Renal pelvis (tissue), 4 donors: ENCODE results near the gene PRKCB. TPM values are rescaled to one million over a fixed set of nuclear protein-coding genes. Genes with fewer than 3 reads are reported as not detected.

Experiments used
- DNase-seq: peaks from one replicate; pipeline ENCODE4 v3.0.0-alpha.2; 2013
- polyA plus RNA-seq, 3 donors: library from polyadenylated mRNA; unstranded; fragments of 120-200 nt; gene quantifications; one replicate each; pipeline ENCODE4 v1.2.1, GENCODE V29; 2013; ENCODE audit not compliant: insufficient read length in 3 of 3

PRKCB gene
- polyA plus RNA-seq, 3 donors: 2.6 to 4.5 (median 3.8) TPM

GRCh38 chr16:24166661-24167528, 331.1 kb downstream of the PRKCB start:
- no peak for DNase-seq

DNA sequence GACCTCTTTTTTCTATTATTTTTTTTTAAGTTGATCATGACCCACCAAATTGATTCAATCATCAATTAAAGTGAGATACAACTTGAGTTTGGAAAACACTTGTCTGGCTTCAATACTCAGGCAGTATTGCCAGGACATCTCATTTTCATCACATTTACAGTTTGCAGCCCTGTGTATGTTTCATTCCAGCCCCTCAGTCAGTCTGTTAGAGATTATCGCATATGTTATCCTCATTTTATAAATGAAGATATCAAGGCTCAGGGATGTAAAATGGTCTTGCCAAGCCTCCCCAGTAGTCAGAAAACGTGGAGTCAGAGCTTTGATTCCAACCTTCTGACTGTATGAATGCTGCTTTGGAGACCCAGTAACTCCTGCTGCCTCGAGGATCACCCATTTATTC, 333.1 kb downstream of the PRKCB start:
- DNase-seq: no peak

DNA sequence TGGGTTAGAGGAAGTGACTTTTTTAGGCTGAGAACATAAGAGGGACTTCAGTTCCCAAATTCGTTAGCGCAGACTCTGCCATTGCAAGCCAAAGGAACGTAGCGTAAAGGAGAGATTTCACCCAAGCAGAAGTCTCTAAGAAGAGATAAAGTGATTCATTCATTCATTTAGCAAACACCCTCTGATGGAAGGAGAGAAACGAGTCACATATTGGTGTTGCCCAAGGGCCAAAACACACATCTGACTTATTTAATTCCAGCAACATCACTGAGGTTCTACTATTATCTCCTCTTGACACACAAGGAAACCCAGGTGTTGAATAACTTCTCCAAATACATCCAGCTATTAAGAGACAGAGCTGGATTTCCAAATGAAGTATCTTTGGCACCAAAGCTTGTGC, 334.6 kb downstream of the PRKCB start:
- no peak for DNase-seq

DNA sequence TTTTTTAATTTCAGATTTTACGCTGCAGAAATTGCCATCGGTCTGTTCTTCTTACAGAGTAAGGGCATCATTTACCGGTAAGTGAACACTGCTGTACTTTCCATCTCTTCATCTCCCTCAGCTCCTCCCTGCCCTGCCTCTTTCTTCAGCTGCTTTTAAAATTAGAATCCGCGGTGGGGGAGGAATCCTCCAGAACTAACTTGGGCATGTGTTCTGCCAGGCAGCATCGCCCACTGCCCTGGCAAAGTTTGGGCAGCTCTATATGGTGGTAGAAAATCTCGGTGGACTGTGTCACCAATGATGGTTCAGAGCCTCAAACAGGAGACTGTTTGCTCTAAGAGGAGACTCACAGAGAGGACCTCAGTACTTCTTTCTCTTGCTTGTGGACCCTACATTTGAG, 338.7 kb downstream of the PRKCB start:
- DNase-seq: no peak

DNA sequence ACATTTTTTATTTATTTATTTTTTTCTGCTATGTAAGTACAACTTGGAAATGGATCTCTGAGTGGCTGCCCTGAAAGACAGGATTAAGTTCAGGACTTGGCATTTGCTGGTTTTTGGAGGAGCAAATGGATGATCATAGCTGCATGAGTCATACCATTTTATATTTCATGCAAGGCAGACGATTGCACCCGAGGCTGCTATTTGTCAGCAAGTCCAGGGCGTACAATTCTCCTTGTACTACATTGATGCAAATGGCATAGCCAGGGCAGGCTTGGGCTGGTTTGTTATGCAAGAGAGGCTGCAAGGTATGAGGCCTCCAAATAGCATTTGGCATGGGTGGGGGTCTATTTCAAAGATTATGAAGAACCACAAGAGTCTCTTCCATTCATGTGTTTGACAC, 339.2 kb downstream of the PRKCB start:
- no peak for DNase-seq

DNA sequence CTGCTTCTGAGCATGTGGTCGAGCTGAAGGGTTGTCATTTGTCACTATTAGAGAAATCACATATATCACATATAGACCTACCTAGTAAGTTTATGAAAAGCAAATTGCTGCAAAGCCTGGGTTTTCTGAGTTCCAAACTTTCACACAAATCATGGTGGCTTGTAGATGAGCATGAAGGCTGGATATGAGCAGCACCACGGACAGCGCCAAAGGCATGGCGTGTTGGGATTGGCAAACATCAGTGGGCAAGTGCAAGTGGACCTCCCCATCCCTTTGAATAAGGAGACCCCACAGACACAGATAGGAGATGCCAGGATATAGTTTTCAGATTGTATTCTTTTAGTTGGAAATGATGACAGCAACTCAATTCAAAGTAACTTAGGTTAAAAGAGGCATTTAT, 342.7 kb downstream of the PRKCB start:
- DNase-seq: peak; percentile 30

DNA sequence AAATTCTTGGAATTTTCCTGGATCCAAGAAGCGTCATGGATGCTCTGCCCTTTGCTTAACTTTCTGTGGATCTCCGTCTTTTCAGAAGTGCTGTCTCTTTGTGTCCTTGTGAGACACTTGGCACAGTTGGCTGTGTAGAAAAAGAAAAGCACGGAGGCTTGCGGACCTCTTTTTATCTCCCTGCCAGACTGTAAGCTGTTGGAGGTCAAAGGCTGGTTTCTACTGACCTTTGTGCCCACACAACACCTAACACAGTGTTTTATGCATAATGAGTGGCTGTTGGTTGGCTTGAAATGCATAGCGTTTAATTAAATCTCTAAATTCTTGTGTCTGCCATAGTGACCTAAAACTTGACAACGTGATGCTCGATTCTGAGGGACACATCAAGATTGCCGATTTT, 344.7 kb downstream of the PRKCB start:
- DNase-seq: no peak

GRCh38 chr16:24188021-24188542, 352.3 kb downstream of the PRKCB start:
- DNase-seq: no peak

DNA sequence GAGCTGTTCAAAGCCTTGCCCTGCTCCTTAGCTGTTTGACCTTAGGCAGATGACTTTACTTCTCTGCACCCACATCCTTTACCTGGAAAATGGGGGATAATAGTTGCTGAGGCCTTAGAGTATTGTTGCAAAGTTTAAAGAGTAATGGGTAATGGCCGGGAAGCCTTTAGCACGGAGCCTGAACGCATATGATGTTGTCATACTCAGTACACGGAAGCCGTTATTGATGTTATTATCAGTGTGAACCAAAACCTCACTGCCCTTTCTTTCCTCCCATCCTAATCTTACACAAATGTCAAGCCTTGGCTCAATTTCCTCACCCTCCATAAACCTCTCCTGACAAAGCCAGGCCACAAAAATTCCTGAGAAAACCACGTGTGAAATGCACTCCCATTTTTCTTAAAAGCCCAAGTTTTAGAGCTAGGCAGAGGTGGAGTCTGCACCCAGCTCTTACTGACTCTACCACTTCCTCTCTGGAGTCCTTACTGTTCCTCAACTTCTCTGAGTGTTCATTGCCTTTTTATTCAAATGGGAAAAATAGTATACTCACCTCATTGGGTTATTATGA, 353.1 kb downstream of the PRKCB start:
- DNase-seq: no peak

- DNase-seq: no peak
These were observed 354.2 kb downstream of the PRKCB start for GRCh38 chr16:24189941-24190340.

- DNase-seq: no peak
These were observed 356.2 kb downstream of the PRKCB start for GRCh38 chr16:24191876-24192402.

GRCh38 chr16:24195221-24195620, 359.4 kb downstream of the PRKCB start:
- no peak for DNase-seq

DNA sequence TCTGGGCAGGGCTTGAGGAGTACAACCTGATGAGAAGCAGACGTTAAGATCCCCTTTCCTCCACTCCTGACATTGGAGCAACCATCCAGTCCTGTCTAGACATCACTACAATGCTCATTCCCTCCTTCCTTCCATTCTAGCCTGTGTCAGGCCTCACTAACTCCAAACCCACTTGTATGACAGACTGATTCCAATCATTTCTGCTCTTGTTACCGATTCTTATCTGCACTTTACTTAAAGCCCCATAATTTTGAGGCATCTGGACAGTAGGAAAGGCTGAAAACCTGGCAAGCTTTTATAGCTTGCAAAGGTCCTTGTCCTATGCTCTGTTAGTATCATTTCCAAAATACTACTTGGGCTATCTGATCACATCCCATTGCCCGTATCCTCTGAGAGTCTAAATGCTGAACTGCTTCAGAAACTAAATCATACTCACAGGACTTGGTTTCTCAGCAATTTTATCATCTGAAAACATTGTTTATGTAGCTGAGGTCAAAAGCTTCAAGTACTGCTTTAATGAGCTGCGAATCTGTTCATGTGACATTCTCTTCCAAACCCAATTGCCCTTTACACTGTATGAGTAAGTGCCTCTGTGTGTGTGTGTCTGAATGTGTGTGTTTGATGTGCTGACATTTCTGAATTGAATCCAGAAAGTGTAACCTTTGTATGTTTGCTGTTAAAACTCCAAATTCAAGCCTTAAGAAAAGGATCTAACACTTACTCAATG, 363.2 kb downstream of the PRKCB start:
- DNase-seq: no peak

- no peak for DNase-seq
These were observed 367.9 kb downstream of the PRKCB start for GRCh38 chr16:24203675-24204074.

GRCh38 chr16:24204150-24204665, 368.4 kb downstream of the PRKCB start:
- no peak for DNase-seq

- DNase-seq: no peak
These were observed 371.1 kb downstream of the PRKCB start for GRCh38 chr16:24206926-24207325.

DNA sequence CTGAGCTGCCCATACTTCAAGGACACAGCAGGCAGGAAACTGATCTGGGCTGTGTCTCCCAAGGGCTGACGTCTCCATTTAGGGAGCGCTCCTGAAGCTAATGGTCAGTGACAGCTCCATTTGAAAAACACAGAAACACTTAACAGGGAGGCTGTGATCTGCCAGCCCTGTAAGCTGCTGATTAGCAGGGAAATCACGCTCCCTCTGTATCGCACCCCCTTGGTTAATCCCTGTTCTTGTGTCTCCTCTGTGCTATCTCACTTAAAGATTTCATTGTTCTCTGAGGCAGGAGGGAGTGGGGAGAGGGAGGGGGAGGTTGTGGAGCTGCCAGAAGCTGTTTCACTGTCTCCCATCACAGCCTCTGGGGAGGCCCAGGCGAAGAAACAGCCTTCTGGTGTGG, 372.9 kb downstream of the PRKCB start:
- no peak for DNase-seq

DNA sequence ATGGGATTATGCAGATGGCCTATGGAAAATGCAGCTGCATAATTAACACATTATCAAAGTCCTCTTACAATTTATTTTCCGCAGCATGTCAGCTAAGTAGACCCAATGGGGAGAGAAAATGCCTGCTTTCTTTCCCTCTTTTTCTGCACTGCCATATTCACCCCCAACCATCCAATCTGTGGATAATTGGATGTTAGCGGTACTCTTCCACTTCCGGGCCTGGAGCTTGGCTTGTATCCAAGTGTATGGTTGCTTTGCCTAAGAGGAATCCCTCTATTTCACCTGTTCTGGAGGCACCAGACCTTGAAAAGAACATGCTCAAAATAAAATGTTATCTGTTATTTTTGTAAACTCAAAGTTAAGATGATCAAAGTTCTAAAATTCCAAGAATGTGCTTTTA, 379.2 kb downstream of the PRKCB start:
- DNase-seq: no peak

DNA sequence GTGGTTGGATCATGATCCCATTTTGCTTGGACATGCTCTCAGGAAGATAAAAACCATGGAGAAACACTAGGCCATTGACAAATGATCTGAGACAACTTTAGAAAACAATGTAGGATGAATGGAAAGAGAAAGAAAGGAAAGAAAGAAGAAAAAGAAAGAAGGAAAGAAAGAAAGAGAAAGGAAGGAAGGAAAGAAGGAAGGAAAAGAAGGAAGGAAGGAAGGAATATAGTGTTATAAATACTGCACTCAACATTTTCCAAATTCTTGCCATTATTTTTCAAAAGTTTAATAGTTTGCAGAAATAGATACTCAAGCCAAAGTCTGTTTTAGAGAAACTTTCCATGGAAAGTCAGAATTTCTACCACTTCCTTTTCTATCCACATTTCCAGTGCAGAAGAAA, 381.2 kb downstream of the PRKCB start:
- no peak for DNase-seq

GRCh38 chr16:24217461-24217860, 381.7 kb downstream of the PRKCB start:
- no peak for DNase-seq

DNA sequence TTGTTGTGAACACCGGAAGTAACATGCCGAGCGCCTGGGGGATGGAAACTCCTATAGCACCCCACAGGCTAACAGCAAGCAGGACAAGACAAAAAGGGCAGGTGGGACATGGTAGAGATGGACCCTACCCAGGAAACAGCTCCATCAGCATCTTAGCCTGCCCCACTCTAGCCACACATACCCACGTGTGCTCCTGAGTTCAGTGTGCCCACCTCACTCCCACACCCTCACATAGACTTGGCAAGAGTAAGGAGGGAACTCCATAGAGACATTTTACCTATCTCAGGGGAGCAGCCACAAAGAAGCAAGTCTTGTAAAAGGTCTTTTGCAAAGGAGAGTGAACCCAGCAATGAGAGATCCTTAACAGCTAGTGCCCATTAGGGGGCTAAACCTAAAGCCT, 382.5 kb downstream of the PRKCB start:
- DNase-seq: no peak

DNA sequence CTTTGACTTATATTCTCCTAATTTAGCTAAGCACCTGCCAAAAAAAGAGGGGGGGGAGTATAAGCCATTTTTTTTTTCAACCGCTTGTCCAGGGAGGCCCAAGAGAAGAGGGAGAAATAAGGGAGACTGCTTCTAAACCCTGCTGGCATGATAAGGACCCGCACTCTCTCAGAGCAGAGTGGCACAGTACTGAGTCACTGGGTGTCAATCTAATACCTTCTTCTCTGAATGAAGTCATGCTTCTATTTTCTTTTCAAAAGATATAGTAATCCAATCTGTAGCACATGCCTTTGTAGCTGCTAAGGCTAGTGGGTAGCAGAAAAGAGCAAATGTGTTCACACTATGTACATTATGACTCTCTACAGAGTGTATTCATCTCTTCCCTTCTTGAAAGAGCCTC, 385.4 kb downstream of the PRKCB start:
- no peak for DNase-seq
